HG02943 (cell line): Measurements from ENCODE around the gene GCGR.

Experiments
- ATAC-seq: cut with Tn5 transposase; IDR thresholded peaks from one replicate; pipeline ENCODE4 v1.9.1; 2021; ENCODE audit warnings: mild to moderate bottlenecking, low read depth, moderate library complexity; ENCODE audit not compliant: unreplicated experiment

GCGR gene

GRCh38 chr17:81845881-81846742, 42.2 kb downstream of the GCGR start:
- ATAC-seq, result no peak

GRCh38 chr17:81846743-81847689, 43.1 kb downstream of the GCGR start:
- ATAC-seq, result no peak

GRCh38 chr17:81849457-81849856, 45.5 kb downstream of the GCGR start:
- no peak for ATAC-seq

GRCh38 chr17:81851423-81851822, 47.5 kb downstream of the GCGR start:
- ATAC-seq, result no peak

GRCh38 chr17:81852237-81852636, 48.3 kb downstream of the GCGR start:
- no peak for ATAC-seq

- no peak for ATAC-seq
Measured at GRCh38 chr17:81854974-81855774, 51.2 kb downstream of the GCGR start.

GRCh38 chr17:81858170-81858966, 54.4 kb downstream of the GCGR start:
- ATAC-seq, result no peak

- ATAC-seq, result no peak
Measured at GRCh38 chr17:81858967-81859905, 55.3 kb downstream of the GCGR start.

GRCh38 chr17:81859906-81860755, 56.2 kb downstream of the GCGR start, which contains the start of gene P4HB:
Gene P4HB (minus strand): TSS chr17:81860535. CDS start chr17:81860471, 64 bp downstream.
- peak; percentile 4 for ATAC-seq

GRCh38 chr17:81860756-81861568, 57.0 kb downstream of the GCGR start:
- ATAC-seq, result peak; percentile 75

GRCh38 chr17:81863123-81863675, 59.2 kb downstream of the GCGR start:
- ATAC-seq, result no peak
